Medulla oblongata (tissue), 1 donor: ENCODE data around the gene DISP2.

Source experiments
- DNase-seq: peaks from one replicate; pipeline ENCODE4 v3.0.0-alpha.2; 2015; ENCODE audit errors: extremely low spot score

DISP2 gene

GRCh38 chr15:40325700-40326099 is 32.3 kb upstream of the DISP2 start:
- DNase-seq, result no peak

- DNase-seq, result no peak
Observed at GRCh38 chr15:40327457-40327856, 30.6 kb upstream of the DISP2 start.

GRCh38 chr15:40328176-40328575 is 29.8 kb upstream of the DISP2 start:
- DNase-seq, result no peak

- DNase-seq, result no peak
Observed at GRCh38 chr15:40328751-40329150, 29.3 kb upstream of the DISP2 start.

- DNase-seq, result no peak
Observed at GRCh38 chr15:40329804-40330203, 28.2 kb upstream of the DISP2 start.

GRCh38 chr15:40330368-40330836 is 27.6 kb upstream of the DISP2 start:
- DNase-seq, result peak; percentile 73

GRCh38 chr15:40331026-40331425 is 27.0 kb upstream of the DISP2 start:
- no peak for DNase-seq

GRCh38 chr15:40331637-40332036 is 26.4 kb upstream of the DISP2 start:
- no peak for DNase-seq

GRCh38 chr15:40332113-40332781 is 25.8 kb upstream of the DISP2 start:
- DNase-seq, result no peak

- DNase-seq, result peak; percentile 85
Observed at GRCh38 chr15:40333922-40334492, 24.0 kb upstream of the DISP2 start.

GRCh38 chr15:40334541-40334940 is 23.5 kb upstream of the DISP2 start:
- no peak for DNase-seq

GRCh38 chr15:40334941-40335795 is 22.9 kb upstream of the DISP2 start:
- DNase-seq, result no peak

- DNase-seq, result no peak
Observed at GRCh38 chr15:40335938-40336743, 21.9 kb upstream of the DISP2 start.

GRCh38 chr15:40336744-40337122 is 21.3 kb upstream of the DISP2 start:
- DNase-seq, result no peak

GRCh38 chr15:40337597-40337996 is 20.4 kb upstream of the DISP2 start:
- no peak for DNase-seq

GRCh38 chr15:40338041-40338657 is 19.9 kb upstream of the DISP2 start:
- DNase-seq, result peak; percentile 69

GRCh38 chr15:40338921-40339620 is 18.9 kb upstream of the DISP2 start:
- DNase-seq, result peak; percentile 86

GRCh38 chr15:40339621-40339945 is 18.4 kb upstream of the DISP2 start:
- no peak for DNase-seq

- peak; percentile 79 for DNase-seq
Observed at GRCh38 chr15:40340038-40340739, 17.8 kb upstream of the DISP2 start.

- DNase-seq, result peak; percentile 94
Observed at GRCh38 chr15:40340740-40341400, 17.1 kb upstream of the DISP2 start, which contains the start of gene CCDC9B. Gene CCDC9B, minus strand, starts transcription at chr15:40340939. Its CDS starts 120 bp downstream, at chr15:40340819.
